TTC549 (cell line): Measurements from ENCODE around the gene HOMEZ.
"Not testable (repeated sequence)": the region's sequence is repeated elsewhere in the genome, so short reads cannot be mapped to it uniquely, and the experiment has no call there.

Source experiments
- FAIRE-seq: peaks from 2 replicates; lab custom pipeline; 2012; peaks lifted over from hg19 to GRCh38; lab: Jason Lieb, UNC

HOMEZ gene

DNA sequence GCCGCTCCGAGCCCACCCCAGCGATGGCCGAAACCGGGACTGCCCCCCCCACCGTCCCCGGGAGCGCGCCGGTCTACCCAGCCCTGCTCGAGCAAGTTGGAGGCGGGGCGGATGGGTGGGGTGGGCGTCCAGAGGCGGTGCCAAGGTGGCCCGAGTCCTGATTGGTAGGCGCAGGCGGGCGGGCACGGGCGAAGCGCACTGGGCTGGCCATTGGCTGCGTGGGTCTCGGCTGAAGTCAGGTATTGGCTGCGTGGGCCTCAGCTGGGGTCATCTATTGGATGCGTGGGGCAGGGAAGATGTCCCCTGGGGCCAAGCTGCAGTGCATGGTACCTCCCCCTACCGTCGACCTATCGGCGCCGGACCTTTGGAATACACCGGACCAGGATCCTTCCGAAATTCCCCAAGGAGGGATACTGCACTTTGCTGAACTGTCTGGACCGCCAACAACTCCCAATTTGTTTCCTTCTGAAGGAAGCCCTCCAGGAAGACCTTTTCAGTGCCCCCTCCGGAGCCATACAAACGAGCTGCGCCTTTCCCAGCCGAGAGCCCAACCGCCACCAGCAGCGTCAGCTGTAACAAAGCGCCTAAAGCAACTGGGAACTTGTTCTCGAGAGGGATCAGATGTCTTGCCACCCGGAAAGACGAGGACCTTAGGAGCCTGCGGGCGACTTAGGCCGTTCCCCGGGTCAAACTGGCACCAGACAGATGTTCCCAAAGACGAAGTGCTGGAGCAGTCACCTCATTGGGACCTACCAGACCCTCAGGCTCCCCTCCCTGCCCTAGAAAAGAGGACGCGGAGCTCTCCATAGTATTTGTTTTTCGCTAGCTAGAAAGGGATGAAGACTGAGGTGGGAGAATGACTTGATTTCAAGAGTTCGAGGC, at the start of gene HOMEZ:
HOMEZ (minus strand) TSS at position 113 of the 882 bp plus-strand sequence. CDS start 180 bp downstream, outside the sequence.
- FAIRE-seq = peak; percentile 81

- FAIRE-seq = no peak
Observed at GRCh38 chr14:23335623-23336022, 49.7 kb upstream of the HOMEZ start.

DNA sequence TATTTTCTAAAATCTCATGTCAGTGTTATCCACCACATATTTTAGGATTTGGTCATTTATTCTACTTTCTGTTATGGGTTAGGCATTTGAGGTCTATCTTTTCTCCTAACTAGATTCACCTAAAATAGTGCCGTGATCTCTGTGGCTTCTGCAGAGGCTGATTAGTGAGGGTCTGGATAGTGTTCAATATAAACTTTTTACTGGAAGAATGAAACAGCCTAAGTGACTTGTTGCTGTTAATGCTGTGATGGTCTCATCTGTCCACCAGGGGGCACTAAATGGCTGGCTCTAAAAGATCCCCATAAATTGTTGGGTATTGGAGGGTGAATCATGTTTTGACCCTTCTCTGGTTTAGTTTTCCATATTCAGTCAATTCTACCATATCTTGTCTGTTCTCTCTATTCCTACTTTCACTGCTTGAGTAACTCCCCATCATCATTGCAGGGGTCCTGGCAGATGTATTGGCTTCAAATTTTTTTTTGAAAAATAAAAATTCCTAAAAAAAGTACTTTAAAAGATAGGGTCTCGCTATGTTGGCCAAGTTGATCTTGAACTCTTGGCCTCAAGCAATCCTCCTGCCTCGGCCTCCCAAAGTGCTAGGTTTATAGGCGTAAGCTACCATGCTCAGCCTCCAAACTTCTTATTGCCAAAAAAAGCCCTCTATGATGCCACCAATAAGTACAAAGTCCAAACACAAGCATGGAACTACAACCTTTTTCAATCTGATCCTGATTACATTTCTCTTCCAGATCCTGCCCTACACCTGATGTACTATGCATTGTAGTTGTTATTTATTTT, 42.2 kb upstream of the HOMEZ start:
- FAIRE-seq = no peak

GRCh38 chr14:23326491-23327332, 40.8 kb upstream of the HOMEZ start:
- FAIRE-seq = no peak

DNA sequence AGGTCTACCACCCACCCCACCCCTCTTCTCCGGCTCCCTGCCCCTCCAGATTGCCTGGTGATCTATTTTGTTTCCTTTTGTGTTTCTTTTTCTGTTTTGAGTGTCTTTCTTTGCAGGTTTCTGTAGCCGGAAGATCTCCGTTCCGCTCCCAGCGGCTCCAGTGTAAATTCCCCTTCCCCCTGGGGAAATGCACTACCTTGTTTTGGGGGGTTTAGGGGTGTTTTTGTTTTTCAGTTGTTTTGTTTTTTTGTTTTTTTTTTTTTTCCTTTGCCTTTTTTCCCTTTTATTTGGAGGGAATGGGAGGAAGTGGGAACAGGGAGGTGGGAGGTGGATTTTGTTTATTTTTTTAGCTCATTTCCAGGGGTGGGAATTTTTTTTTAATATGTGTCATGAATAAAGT, 39.8 kb upstream of the HOMEZ start:
- not testable (repeated sequence) for FAIRE-seq

DNA sequence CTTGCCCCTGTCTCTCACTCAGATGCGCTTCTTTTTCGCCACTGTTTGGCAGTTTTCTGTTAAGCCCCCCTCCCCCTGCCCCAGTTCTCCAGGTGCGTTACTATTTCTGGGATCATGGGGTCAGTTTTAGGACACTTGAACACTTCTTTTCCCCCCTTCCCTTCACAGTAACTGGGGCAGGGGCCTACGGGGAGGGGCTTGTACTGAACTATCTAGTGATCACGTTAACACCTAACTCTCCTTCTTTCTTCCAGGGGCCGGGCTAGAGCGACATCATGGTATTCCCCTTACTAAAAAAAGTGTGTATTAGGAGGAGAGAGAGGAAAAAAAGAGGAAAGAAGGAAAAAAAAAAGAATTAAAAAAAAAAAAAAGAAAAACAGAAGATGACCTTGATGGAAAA, 39.1 kb upstream of the HOMEZ start:
- FAIRE-seq = no peak

DNA sequence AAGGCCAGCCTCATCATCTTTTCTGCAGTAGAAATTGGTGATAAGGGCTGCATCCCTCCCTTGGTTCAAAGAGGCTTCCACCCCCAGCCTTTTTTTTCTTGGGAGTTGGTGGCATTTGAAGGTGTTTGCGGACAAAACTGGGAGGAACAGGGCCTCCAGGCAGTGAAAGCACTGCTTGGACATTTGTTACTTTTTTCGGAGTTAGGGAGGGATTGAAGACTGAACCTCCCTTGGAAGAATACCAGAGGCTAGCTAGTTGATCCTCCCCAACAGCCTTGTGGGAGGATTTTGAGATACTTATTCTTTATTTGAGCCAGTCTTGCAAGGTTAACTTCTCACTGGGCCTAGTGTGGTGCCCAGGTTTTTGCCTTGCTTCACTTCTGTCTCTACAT, 38.5 kb upstream of the HOMEZ start:
- FAIRE-seq = no peak

DNA sequence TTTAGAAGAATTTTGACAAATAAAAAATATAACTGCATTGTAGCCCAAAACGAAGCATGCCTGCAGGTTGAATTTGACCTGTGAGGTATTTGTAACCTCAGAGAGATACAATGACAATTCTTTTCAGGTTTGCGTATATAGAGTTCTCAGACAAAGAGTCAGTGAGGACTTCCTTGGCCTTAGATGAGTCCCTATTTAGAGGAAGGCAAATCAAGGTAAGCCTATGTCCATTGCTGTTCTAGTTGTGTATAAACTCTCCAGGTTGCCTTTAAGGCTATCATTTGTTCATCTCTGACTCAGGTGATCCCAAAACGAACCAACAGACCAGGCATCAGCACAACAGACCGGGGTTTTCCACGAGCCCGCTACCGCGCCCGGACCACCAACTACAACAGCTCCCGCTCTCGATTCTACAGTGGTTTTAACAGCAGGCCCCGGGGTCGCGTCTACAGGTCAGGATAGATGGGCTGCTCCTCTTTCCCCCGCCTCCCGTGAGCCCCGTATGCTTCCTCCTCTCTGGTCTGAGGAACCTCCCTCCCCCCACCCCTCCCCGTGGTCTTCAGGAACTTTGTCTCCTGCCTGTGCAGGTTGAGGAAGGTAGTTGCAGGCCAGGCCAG, 38.0 kb upstream of the HOMEZ start:
- FAIRE-seq = no peak

GRCh38 chr14:23322568-23323517, 36.9 kb upstream of the HOMEZ start:
- no peak for FAIRE-seq

GRCh38 chr14:23321572-23322547, 35.9 kb upstream of the HOMEZ start:
- no peak for FAIRE-seq

- FAIRE-seq = peak; percentile 97
Observed at GRCh38 chr14:23320584-23321571, 34.9 kb upstream of the HOMEZ start, which contains the start of gene PABPN1. Gene PABPN1, plus strand, starts transcription at chr14:23321457. Its CDS starts 13 bp downstream, at chr14:23321470.

- FAIRE-seq = no peak
Observed at GRCh38 chr14:23319746-23320583, 34.0 kb upstream of the HOMEZ start.

DNA sequence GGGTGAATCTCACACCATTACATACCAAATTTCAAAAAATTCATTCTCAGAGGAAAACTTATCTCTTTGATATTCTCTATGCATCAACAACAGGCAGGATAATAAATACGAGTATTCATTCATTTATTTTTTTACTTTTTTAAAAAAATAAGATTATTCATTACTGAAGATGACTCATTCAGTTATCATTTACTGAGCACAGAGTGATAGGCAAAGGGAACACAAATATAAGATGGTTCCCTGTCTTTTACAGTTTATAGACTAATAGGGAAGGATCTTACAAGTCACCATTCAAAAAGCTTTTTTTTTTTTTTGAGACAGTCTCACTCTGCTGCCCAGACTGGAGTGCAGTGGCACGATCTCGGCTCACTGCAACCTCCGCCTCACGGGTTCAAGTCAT, 30.4 kb upstream of the HOMEZ start:
- FAIRE-seq = no peak

DNA sequence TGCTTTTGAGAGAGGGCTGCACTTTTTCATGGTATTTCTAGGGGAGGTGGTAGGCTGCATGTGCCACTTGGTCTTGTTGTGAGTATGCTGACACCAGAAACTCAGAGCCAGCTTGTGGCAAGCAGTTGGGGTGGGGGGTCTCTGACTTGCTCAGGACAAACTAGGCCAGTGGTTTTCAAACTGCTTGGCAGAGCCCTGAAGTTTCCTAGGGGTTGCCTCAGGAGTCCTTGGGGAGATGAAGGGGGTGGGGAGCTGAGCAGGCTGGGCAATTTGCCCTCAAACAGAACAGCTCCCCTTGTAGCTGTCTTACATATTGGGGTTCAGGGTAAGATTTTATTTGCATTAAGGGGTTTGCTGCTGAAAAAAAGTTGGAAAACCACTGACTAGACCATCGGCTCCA, 24.6 kb upstream of the HOMEZ start:
- FAIRE-seq = no peak

DNA sequence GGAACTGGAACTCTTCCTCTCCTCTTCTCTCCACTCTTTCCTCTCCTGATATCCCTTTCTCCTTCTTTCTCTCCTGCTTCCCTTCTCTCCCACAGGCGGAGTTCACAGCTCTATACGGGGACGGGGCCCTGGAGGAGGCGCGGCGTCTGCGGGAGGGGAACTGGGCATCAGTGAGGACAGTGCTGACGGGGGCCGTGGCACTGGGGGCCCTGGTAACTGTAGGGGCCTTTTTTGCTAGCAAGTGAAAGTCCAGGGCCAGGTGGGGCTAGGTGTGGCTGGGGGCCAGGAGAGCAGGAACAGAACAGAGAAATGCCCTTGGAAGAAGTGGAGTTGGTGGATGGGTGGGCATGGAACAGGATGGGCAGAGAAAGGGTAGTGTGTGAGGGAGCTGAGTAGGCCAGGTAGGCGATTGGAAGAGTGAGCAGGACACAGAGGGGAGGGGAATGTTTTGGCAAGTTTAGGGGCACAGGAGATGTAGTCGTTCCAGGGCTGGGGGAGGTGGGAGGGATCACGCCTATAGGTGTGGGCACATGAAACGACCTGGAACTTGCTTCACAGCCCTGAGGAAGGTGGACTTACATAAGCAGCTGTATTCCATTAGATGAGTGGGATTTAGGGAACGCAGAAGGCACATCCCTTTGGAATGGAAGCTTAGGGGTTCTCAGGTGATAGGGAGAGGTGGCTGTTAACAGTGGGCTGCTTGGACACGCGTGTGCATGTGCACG, 23.0 kb upstream of the HOMEZ start:
- no peak for FAIRE-seq
